ENCODE measurements around the gene BANF1. TPM values are rescaled to one million over a fixed set of nuclear protein-coding genes. Genes with fewer than 3 reads are reported as not detected.
"Not testable (repeated sequence)": the region's sequence is repeated elsewhere in the genome, so short reads cannot be mapped to it uniquely, and the experiment has no call there.

Gene BANF1
- polyA plus RNA-seq, 4 donors: 256 to 283 (median 266) TPM

DNA sequence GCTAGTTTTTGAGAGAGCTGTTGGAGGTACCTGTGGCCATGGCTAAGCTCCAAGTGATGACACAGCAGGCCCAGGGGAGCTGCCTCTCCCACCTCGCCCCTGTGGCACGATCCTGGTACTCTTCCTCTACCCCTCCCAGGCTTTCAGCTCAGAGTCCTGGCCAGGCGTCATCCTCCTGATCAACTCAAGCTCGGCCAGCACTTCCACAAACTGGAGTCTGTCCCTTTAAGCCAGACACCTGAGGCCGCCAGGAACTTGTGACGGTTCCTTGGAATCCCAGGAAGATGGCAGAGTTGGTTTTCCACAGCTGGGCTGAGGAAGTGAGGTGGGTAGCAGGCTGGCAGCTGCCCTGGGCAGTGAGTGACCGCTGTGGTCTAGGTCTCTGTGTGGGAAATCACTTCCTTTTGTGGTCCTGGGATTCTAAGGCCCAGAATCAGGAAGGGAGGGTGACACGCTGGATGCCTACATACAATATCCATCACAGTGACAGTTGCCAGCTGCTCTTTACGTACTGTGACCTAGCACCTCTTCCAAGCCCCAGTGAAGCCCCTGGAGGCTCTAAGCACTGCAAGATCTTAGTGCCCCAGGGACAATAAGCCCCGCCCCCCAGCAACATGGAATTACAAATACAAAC lies 6.3 kb downstream of the BANF1 start:
- DNase-seq (ENCODE audit: low read depth in 4 of 4, low spot score in 3 of 4): no peak

DNA sequence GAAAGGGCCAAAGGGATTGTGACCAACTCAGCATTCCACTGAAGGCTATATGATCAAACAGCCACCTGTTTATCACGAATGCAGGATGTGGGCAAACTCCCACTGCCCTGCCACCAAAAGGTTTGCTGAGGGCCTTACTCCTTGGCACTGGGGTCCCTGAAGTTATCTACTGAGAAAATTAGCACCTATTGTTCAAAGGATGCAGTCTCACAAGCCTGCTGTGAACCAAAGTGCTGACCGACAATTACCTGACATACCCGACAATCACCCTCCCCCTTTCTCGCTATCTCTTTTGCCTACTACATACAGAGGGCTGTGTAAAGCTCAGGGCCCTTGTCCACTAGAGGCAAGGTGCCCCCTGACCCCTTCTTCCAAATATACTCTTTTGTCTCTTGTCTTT lies 7.7 kb downstream of the BANF1 start:
- not testable (repeated sequence) for DNase-seq (ENCODE audit: low read depth in 4 of 4, low spot score in 3 of 4)

DNA sequence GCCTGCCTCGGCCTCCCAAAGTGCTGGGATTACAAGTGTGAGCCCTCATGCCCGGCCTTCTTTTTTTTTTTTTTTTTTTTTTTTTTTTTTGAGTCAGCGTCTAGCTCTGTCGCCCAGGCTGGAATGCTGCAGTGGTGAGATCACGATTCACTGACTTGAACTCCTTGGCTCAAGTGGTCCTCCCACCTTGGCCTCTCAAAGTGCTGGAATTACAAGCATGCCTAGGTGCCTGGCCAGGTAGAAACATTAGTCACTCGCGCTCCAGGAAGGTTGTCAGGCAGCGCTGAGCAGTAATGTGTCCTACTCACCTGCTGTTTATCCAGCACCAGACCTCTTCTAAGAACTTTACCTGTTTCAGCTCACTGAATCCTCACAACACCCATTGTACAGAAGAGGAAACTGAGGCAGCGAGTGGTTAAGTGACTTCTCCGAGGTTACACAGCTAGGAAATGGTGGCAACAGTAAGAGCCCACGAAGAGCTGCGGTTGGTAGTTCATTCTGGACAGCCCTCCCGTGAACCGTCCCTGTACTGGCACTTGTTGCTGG lies 9.0 kb downstream of the BANF1 start:
- DNase-seq (ENCODE audit: low read depth in 4 of 4, low spot score in 3 of 4): no peak

DNA sequence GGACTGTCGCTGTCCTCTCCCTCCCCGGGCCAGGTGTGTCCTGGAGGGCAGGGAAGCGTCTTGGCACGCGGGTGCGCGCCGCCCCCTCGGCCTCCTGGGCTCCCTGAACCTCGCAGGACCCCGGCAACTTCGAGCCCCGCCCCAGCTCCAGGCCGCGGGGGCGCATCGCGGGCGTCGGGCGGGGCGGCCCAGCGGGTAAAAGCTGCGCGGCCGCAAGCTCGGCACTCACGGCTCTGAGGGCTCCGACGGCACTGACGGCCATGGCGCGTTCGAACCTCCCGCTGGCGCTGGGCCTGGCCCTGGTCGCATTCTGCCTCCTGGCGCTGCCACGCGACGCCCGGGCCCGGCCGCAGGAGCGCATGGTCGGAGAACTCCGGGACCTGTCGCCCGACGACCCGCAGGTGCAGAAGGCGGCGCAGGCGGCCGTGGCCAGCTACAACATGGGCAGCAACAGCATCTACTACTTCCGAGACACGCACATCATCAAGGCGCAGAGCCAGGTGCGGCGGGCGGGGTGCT lies 9.5 kb downstream of the BANF1 start, which contains the start of gene CST6:
TSS of gene CST6 (plus strand) at position 224 of the 519 bp plus-strand sequence. CDS start at position 261, 37 bp downstream.
- DNase-seq (ENCODE audit: low read depth in 4 of 4, low spot score in 3 of 4): no peak

DNA sequence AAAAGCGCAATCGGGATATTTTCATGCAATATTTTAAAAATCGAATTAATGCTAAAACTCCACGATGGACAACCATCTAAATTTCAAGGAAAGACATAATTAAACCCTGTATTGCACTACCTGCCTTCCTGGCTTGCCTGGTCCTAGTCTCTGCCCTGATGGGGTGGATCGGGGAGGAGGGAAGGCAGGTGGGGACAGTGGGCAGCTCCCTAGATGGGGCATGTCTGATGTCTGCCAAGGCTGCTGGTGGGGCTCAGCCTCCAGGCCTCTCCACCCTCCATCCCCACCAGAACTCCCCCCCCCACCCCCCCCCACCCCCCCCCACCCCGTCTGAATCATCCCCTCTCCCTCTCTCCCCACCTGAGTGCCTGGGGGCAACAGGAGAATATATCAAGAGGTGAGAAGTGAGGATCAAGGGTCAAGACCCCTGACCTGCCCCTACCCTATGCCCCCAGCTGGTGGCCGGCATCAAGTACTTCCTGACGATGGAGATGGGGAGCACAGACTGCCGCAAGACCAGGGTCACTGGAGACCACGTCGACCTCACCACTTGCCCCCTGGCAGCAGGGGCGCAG lies 10.2 kb downstream of the BANF1 start:
- DNase-seq (ENCODE audit: low read depth in 4 of 4, low spot score in 3 of 4): no peak

DNA sequence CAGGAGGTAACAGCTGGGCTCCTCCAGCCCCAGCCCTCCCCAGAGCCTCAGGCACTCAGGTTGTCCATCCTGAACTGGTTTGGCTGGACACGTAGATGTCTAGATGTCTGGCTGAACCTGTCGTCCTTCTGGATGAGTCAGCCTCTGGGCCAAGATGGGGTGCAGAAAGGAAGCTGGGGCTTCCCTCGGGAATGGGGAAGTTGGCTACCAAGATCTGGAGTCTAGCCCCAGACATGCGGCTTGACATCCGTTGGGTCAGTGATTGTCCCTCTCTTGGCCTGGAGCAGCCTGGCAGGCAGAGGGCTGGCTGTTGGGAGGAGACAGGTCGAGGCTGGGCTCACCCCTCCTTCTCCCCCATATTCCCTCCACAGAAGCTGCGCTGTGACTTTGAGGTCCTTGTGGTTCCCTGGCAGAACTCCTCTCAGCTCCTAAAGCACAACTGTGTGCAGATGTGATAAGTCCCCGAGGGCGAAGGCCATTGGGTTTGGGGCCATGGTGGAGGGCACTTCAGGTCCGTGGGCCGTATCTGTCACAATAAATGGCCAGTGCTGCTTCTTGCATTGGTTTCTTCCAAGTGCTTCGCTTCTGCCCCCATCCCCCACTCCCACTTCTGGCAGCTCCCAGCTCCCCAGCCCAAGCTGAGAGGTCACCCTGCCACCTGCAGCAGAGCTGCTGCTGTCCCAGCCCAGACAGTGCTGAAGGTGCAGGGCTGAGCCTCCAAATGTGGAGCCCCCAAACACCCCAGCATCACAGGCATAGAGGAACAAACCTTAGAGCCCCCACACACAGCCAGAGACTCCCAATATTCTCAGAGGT lies 10.9 kb downstream of the BANF1 start:
- no peak for DNase-seq (ENCODE audit: low read depth in 4 of 4, low spot score in 3 of 4)

DNA sequence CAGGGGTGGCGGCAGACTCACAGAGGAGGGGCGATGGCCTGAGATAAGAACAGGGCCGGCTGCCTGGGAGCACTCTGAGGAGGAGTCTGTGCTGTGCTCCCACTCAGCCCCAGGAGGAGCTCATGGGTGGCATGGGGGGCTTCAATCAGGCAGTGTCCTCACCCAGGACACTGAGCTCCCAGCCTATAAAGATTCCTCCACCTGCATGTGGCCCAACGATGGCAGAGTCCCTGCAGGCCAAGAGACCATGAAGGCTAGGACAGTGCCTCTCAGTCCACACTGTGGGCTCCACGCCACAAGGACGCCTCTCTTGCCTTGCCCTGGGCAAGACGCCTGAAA lies 11.4 kb downstream of the BANF1 start:
- no peak for DNase-seq (ENCODE audit: low read depth in 4 of 4, low spot score in 3 of 4)

DNA sequence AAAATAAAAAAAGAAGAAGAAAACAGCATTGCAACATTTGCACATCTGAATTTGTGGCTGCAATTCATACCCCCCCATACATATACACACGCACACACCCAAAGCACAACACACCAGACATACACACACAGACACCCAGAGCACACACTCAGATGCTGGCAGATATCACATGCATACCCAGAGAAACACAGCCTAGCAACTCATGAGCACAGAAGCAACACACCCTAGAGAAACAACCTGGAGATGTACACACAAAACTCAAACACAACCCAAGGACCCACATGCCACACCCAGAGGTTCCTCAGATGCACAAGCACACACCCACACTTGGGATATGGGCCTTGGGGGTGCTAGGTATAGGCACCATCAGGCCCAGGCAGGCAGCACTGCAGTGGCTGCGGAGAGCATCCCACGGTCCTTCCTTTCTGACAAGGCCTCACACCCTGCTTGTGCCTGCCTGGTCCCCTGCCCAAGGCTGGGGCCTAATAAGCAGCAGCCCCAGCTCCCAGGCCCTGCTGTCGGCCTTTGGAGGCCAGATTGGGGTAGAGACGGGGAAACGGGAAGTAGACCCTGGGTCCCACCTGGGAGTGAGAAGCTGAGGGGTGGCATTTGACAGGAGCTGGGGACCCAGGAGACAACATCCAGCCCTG lies 12.6 kb downstream of the BANF1 start:
- no peak for DNase-seq (ENCODE audit: low read depth in 4 of 4, low spot score in 3 of 4)

DNA sequence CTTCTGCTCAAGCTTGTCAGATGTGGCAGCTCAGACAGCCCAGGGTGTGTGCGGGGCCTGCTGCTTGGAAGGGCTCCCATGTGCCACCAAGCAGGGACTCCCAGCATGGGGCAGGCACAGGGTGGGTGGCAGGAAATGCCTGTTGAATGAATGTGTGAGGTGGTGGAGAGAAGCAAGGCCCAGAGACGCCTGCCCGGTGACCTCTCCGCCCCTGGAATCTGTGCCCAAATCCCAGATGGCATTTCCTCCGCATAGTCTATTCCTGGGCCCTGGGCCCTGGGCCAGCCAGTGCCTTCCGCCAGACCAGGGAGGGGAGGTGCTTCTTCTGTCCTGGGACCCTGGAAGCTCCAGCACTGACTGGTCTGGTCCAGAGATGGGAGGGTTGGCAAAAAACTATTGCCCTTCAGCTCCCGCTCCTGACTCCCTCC lies 13.2 kb downstream of the BANF1 start:
- DNase-seq (ENCODE audit: low read depth in 4 of 4, low spot score in 3 of 4): no peak

DNA sequence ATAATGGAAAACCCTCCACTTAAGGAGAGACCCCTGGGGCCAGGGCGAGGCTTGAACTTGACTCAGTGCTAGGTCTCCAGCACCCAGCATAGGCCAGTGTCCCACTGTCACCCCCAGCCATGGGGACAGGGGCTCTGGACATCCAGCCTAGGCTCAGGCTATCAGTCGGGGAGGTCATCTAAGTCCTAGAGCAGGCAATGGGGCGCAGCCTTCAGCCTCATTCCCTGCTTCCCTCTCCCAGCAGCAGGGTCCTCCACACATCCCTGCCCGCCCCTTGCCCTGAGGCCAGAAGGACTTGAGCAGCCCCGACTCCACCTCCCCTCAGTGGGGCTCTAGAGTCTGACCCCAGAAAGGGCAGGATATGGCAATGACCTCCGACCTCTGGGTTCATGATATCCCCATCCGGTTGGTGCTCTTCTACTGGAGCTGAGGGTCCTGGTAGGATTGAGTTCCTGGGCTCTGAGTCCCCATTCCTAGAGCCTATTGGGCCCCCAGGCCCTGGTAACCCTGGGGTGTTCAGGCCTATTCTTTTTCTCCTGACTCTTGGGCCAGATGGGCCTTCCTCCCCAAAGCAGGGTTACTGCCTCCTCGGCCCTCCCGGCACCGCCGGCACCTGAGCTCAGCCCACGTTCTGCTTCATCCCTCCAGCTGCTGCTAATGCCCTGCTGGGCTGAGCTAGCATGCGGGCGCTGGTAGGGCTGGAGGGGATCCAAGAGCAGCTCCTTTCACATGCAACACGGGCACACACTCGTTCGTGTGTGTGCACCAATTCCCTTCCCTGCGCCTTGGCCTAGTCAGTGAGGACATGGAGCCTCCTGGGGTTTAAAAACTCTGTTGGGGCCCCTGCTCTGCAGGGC lies 13.9 kb downstream of the BANF1 start:
- no peak for DNase-seq (ENCODE audit: low read depth in 4 of 4, low spot score in 3 of 4)

DNA sequence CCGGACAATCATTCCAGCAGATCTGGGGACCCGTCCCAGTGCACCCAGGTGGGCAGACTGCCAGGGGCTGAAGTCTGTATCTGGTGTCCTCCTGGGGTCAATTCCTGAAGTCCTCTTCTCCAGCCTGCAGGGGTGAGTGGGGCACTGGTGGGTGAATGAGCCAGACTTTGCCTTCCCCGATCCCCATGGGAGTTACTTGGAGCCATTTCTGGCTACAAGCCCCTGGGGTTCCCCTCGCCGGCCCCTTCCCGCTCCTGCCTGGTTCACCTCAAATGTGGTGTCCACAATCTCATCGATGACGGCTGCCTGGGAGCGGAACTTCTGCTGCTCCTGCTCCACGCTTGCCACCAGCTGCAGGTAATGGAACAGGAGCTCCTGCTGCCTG lies 14.5 kb downstream of the BANF1 start:
- DNase-seq (ENCODE audit: low read depth in 4 of 4, low spot score in 3 of 4): no peak

DNA sequence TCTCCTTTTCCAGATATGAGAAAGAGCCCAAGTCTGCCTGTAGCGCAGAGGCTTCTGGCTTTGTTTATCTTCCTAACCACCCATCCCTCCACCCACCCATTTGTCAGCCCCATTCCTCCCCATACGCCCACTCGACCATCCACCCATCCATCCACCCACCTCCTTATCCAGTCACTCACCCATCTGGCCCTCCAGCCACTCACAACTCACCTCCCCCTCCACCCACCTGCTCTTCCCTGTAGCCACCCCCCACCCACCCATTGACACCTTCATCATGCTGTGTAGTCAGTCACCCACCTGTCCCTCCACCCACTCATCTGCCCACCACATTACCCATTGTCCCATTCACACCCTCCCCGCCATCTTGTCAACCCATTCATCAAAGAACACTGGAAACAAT lies 15.0 kb downstream of the BANF1 start:
- no peak for DNase-seq (ENCODE audit: low read depth in 4 of 4, low spot score in 3 of 4)

DNA sequence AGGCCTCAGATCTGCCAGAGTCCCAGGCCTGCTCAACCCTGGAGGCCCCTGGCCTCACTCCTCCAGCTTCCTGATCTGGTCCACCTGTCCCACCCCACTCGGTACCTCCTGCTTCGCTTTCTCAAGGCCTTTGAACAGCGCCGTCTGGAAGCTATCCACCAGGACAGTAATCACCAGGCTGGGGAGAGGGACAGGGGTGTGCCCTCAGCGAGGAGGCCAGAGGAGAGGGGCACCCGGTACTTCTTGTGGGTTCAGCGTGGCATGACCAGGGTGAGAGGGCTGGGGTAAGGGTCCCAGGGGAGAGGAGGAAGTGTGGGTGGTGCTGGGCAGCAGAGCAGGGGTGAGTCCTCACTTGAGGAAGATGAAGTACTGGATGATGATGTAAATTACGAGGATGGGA lies 17.9 kb downstream of the BANF1 start:
- no peak for DNase-seq (ENCODE audit: low read depth in 4 of 4, low spot score in 3 of 4)

DNA sequence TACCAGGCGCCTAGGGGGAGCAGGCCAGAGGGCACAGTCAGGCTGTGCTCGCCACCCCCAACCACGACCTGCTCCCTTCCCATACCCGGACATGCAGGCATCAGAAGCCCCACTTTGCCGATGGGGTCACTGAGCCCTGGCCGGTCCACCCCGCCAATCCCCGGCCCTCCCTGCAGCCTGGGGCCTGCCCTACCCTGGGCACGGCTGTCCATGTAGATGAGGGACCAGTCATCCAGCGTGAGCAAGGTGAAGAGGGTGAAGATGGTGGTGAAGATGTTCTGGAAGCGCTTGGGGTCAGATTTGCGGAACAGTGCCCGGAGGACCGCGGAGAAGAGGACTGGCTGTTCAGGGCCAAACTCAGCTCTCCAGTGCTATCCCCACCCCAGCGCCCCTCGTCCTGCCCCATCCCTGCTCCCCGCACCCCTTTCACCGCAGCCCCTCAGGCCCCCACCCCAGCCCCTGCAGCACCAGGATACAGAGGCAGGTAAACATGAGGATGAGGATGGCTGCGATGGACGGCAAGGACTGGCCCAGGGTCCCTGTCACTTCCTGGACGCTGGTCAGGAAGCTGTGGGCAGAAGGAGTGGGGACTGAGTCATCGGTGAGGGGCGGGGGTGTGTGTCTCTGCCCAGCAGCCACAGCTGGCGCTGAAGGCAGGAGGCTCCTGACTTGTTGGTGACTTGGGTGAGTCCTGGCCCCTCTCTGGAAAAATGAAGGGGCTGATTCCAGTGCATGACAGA lies 18.5 kb downstream of the BANF1 start:
- no peak for DNase-seq (ENCODE audit: low read depth in 4 of 4, low spot score in 3 of 4)

DNA sequence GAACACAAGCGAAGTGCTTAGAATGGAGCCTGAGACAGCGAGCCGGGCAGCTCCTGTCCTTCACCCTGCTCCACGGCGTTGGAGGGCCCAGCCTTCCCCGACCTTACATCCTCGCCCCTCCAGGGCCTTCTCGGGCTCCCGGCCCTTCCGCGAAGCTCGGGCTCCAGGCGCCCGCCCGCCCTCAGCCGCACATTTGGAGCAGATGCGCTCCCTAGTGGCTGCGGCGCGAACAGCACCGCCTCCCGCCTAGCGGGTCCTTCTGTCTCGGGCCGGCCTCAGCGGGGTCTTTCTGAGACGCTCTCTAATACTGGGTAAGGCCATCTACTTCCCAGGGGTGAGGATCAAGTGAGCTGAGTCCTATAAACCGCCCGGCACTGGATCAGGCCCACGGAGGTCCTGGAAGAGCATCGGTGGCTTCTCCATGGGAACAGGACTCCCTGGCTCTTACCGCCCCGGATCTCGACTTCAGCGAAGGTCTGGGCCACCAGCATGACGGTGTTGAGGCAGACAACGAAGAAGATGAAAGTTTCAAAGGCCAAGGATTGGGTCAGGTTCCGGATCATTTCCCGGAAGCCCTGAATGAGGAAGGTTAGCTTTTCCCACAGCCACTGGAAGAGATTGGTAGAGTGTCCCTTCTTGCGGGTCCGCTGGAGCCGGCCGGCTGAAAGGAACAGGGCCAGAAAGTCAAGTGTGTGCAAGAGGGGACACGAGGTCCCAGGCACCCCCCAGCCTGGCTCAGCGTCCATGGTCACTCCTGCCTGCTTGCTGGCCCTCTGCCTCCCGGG lies 20.3 kb downstream of the BANF1 start:
- peak in 1 of 4 donors; percentile 27 for DNase-seq (ENCODE audit: low read depth in 4 of 4, low spot score in 3 of 4)

DNA sequence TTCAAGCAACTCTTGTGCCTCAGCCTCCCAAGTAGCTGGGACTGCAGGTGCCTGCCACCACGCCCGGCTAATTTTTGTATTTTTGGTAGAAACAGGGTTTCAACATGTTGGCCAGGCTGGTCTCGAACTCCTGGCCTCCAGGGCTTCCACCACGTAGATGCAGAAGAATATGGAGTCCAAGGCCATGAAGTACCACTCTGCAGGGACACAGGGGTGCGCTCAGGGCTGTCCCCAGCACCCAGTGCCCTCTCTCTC lies 20.8 kb downstream of the BANF1 start:
- not testable (repeated sequence) for DNase-seq (ENCODE audit: low read depth in 4 of 4, low spot score in 3 of 4)

DNA sequence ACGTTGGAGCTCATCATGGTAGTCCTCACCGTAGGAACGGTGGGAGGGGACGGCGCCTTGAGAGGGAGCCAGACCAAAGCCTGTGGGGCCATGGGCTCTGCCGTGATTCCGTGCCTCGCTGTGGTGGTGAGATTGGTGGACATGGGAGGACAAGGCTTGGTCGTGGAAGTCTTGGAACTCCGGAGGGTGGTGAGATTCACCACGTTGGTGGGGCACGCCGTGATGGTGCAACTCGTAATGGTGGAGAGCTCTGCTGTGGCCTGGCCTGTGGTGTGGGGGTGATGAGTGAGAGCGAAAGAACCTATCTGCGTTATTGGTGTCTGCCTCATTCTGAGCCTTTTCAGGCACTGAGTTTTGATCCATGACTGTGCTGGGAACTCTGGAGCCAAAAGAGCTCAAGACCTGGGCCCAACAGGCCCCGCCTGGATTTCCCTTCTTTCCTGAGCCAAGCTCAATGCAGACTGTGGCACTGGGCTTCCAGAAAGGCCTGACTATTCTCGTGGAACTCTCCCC lies 23.8 kb downstream of the BANF1 start, which contains the start of gene CATSPER1:
TSS of gene CATSPER1 (minus strand) at position 463 of the 513 bp plus-strand sequence. CDS start at position 363, 100 bp downstream.
- no peak for DNase-seq (ENCODE audit: low read depth in 4 of 4, low spot score in 3 of 4)

DNA sequence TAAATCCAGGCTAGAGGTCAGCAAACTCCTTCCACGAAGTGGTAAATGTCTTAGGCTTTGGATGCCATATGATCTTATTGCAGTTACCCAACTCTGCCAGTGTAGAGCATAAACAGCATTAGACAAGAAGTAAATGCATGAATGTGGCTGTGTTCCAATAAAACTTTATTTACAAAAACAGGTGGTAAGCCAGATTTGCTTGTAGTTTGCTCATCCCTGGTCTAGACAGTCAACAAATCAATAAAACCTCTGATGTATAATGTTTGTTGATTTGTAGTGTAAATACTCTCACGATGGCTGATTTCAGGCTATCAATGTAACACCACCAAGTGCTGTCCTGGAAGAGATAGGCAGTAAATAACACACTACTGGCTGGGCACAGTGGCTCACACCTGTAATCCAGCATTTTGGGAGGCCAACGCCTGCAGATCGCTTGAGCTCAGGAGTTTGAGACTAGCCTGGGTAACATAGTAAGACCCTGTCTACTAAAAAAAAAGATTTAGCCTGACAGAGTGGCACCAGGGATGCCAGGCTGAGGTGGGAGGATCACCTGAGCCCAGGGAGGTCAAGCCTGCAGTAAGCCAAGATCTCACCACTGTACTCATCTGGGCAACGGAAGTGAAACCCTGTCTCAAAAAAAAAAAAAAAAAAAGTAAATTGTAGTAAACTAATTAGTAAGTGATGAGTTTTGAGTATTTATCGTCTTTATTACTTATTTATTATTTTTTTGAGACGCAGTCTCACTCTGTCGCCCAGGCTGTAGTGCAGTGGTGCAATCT lies 30.8 kb downstream of the BANF1 start:
- DNase-seq (ENCODE audit: low read depth in 4 of 4, low spot score in 3 of 4): no peak

Data from left renal pelvis (tissue), 4 donors.